IMR-90 (cell line): Measurements from ENCODE around the gene CTAG2. TPM values are rescaled to one million over a fixed set of nuclear protein-coding genes. Genes with fewer than 3 reads are reported as not detected.

Source experiments
- ATAC-seq: fragments of 200-7000 bp; cut with Tn5 transposase; 2 replicates; pipeline ENCODE4 v1.9.1; 2020; ENCODE audit warnings: low read depth, mild to moderate bottlenecking, moderate library complexity
- BruUV-seq: library from RNA; stranded (reverse); fragments of 400-500 nt; replicated peaks from 2 replicates; lab custom pipeline; 2021; lab: Mats Ljungman, UMichigan
- CTCF ChIA-PET: fragments of 300-600 bp; formaldehyde crosslinking; extraction: SDS; loops from one replicate; lab custom pipeline; 2021; ENCODE audit warnings: antibody characterized with exemption; lab: Yijun Ruan, JAX
- POLR2A ChIA-PET: fragments of 300-600 bp; sonication (Branson Sonifier 250); formaldehyde crosslinking; loops from one replicate; lab custom pipeline; 2022; ENCODE audit warnings: antibody characterized with exemption; ENCODE audit not compliant: unreplicated experiment; lab: Charles Lee
- DNase-seq: peaks from one replicate; pipeline ENCODE4 v3.0.0; 2013
- H2AFZ ChIP-seq: replicated peaks from 2 replicates; pipeline ENCODE3; 2013; ENCODE audit warnings: low read length, mild to moderate bottlenecking; ENCODE audit not compliant: poor library complexity
- H2AK5ac ChIP-seq: 2 replicates; pipeline ENCODE4 v1.6.1; 2013; ENCODE audit warnings: low read depth, low read length, inconsistent platforms
- H2AK9ac ChIP-seq: replicated peaks from 2 replicates; pipeline ENCODE3; 2013; ENCODE audit warnings: mild to moderate bottlenecking, low read depth, low read length, moderate library complexity; ENCODE audit not compliant: poor library complexity
- H2BK120ac ChIP-seq: 2 replicates; pipeline ENCODE4 v1.6.1; 2013; ENCODE audit warnings: low read depth, low read length, inconsistent platforms
- H2BK15ac ChIP-seq: 3 replicates; pipeline ENCODE4 v1.6.1; 2013; ENCODE audit warnings: low read depth, low read length, inconsistent platforms
- H2BK20ac ChIP-seq: 2 replicates; pipeline ENCODE4 v1.6.1; 2013; ENCODE audit warnings: low read depth, mild to moderate bottlenecking, inconsistent platforms, low read length, moderate library complexity
- H2BK5ac ChIP-seq: 2 replicates; pipeline ENCODE4 v1.6.1; 2013; ENCODE audit warnings: mild to moderate bottlenecking, low read depth, low read length, inconsistent platforms; ENCODE audit not compliant: poor library complexity, severe bottlenecking
- H3K14ac ChIP-seq: replicated peaks from 2 replicates; pipeline ENCODE4 v1.6.1; 2013; ENCODE audit warnings: low read depth, low read length, inconsistent platforms
- H3K18ac ChIP-seq: 2 replicates; pipeline ENCODE4 v1.6.1; 2013; ENCODE audit warnings: low read depth, low read length, control low read depth
- H3K23ac ChIP-seq: 2 replicates; pipeline ENCODE4 v1.6.1; 2013; ENCODE audit warnings: low read depth, low read length, inconsistent platforms
- H3K27ac ChIP-seq: 2 replicates; pipeline ENCODE4 v1.5.1; 2013; ENCODE audit warnings: mild to moderate bottlenecking, control low read depth, low read length; ENCODE audit not compliant: insufficient read depth
- H3K27me3 ChIP-seq: 2 replicates; pipeline ENCODE4 v1.6.1; 2013; ENCODE audit warnings: low read length; ENCODE audit not compliant: control insufficient read depth, insufficient read depth
- H3K36me3 ChIP-seq: 2 replicates; pipeline ENCODE4 v1.6.1; 2013; ENCODE audit warnings: low read length, mixed read lengths; ENCODE audit not compliant: control insufficient read depth, insufficient read depth
- H3K4ac ChIP-seq: 2 replicates; pipeline ENCODE4 v1.6.1; 2013; ENCODE audit warnings: low read depth, low read length, inconsistent platforms
- H3K4me1 ChIP-seq: 2 replicates; pipeline ENCODE4 v1.6.1; 2013; ENCODE audit warnings: low read length, mixed read lengths; ENCODE audit not compliant: control insufficient read depth, insufficient read depth
- H3K4me2 ChIP-seq: 2 replicates; pipeline ENCODE4 v1.6.1; 2013; ENCODE audit warnings: low read depth, mild to moderate bottlenecking, control low read depth, low read length, moderate library complexity
- H3K4me3 ChIP-seq: 2 replicates; pipeline ENCODE4 v1.5.1; 2013; ENCODE audit warnings: low read depth, mild to moderate bottlenecking, control low read depth, low read length, moderate library complexity; ENCODE audit not compliant: insufficient read depth
- H3K56ac ChIP-seq: 2 replicates; pipeline ENCODE4 v1.6.1; 2013; ENCODE audit warnings: low read length, inconsistent platforms; ENCODE audit not compliant: insufficient read depth; ENCODE audit errors: extremely low read depth
- H3K79me1 ChIP-seq, 2 experiments: 2 replicates each; pipeline ENCODE4 v1.6.1; 2013; ENCODE audit warnings: low read length in 2 of 2, inconsistent platforms in 1 of 2, low read depth in 1 of 2
- H3K9ac ChIP-seq: 2 replicates; pipeline ENCODE4 v1.6.1; 2013; ENCODE audit warnings: low read depth, low read length, control low read depth
- H3K9me1 ChIP-seq: 2 replicates; pipeline ENCODE4 v1.6.1; 2013; ENCODE audit warnings: low read length, inconsistent platforms; ENCODE audit not compliant: insufficient read depth
- H3K9me3 ChIP-seq: 2 replicates; pipeline ENCODE4 v1.6.1; 2013; ENCODE audit warnings: low read length; ENCODE audit not compliant: control insufficient read depth, insufficient read depth
- H4K20me1 ChIP-seq: 2 replicates; pipeline ENCODE4 v1.6.1; 2013; ENCODE audit warnings: low read length, inconsistent platforms; ENCODE audit not compliant: insufficient read depth
- H4K5ac ChIP-seq: 2 replicates; pipeline ENCODE4 v1.6.1; 2013; ENCODE audit warnings: mild to moderate bottlenecking, low read depth, low read length, control low read depth
- H4K8ac ChIP-seq, 2 experiments: 2 replicates each; pipeline ENCODE4 v1.6.1; 2013; ENCODE audit warnings: low read depth in 2 of 2, low read length in 2 of 2, control low read depth in 1 of 2, inconsistent platforms in 1 of 2
- H4K91ac ChIP-seq: 2 replicates; pipeline ENCODE4 v1.6.1; 2013; ENCODE audit warnings: low read depth, low read length, inconsistent platforms; ENCODE audit not compliant: insufficient read depth
- CEBPB ChIP-seq: IDR thresholded peaks from 2 replicates; pipeline ENCODE4 v1.6.1; 2012; ENCODE audit warnings: low read depth, low read length, improper control_type of control experiment
- CHD1 ChIP-seq: IDR thresholded peaks from 2 replicates; pipeline ENCODE4 v1.6.1; 2012; ENCODE audit warnings: low read depth, low read length, improper control_type of control experiment
- CTCF ChIP-seq: conservative IDR thresholded peaks from 2 replicates; pipeline ENCODE4 v1.5.1; 2012; ENCODE audit warnings: mild to moderate bottlenecking, low read depth, low read length, improper control_type of control experiment
- FOS ChIP-seq: fragments of 150-350 bp; IDR thresholded peaks from 2 replicates; pipeline ENCODE4 v1.6.1; 2016; ENCODE audit warnings: low read depth, low read length
- MAZ ChIP-seq: IDR thresholded peaks from 2 replicates; pipeline ENCODE4 v1.6.1; 2012; ENCODE audit warnings: low read depth, mild to moderate bottlenecking, low read length, improper control_type of control experiment, moderate library complexity, borderline replicate concordance
- NFE2L2 ChIP-seq: fragments of 150-350 bp; IDR thresholded peaks from 2 replicates; pipeline ENCODE4 v1.6.1; 2016; ENCODE audit warnings: low read depth, mild to moderate bottlenecking, low read length
- POLR2A ChIP-seq: IDR thresholded peaks from 2 replicates; pipeline ENCODE4 v1.6.1; 2012; ENCODE audit warnings: mild to moderate bottlenecking, low read depth, low read length
- RAD21 ChIP-seq: IDR thresholded peaks from 2 replicates; pipeline ENCODE4 v1.6.1; 2012; ENCODE audit warnings: low read length, improper control_type of control experiment
- RCOR1 ChIP-seq: IDR thresholded peaks from 2 replicates; pipeline ENCODE4 v1.6.1; 2012; ENCODE audit warnings: mild to moderate bottlenecking, low read length, improper control_type of control experiment; ENCODE audit not compliant: insufficient replicate concordance
- RFX5 ChIP-seq: IDR thresholded peaks from 2 replicates; pipeline ENCODE4 v1.8.0; 2012; ENCODE audit warnings: low read depth, mild to moderate bottlenecking, low read length, moderate library complexity
- SMC3 ChIP-seq: fragments of 150-350 bp; IDR thresholded peaks from 2 replicates; pipeline ENCODE4 v1.6.1; 2016; ENCODE audit warnings: low read depth, mild to moderate bottlenecking, antibody characterized with exemption, low read length, moderate library complexity
- USF2 ChIP-seq: fragments of 150-350 bp; IDR thresholded peaks from 2 replicates; pipeline ENCODE4 v1.6.1; 2017; ENCODE audit warnings: mild to moderate bottlenecking, antibody characterized with exemption, low read length, low read depth
- WGBS, 2 experiments: methylation state at CpG; one replicate each; pipeline versions ENCODE4 v1.1.5 to v1.1.7; 2013; ENCODE audit warnings: missing lambda C conversion rate in 2 of 2; ENCODE audit not compliant: insufficient read length in 1 of 2; ENCODE audit errors: extremely low coverage in 2 of 2; 5-methylcytosine and 5-hydroxymethylcytosine counted together
- dilution Hi-C: fragments of 300-500 bp; cut with HindIII; formaldehyde crosslinking; loops from one replicate; pipeline ENCODE4 v1.14.3; 2018; ENCODE audit warnings: low sequenced_read_pairs; ENCODE audit not compliant: unreplicated experiment
- in situ Hi-C: fragments of 300-500 bp; cut with MboI; formaldehyde crosslinking; loops from 3 replicates; pipeline ENCODE4 v1.14.3; 2019; ENCODE audit warnings: low sequenced_read_pairs, inconsistent platforms, mixed read lengths
- intact Hi-C: fragments of 100-400 bp; cut with micrococcal nuclease; formaldehyde crosslinking; loops from 2 replicates; pipeline ENCODE4 v1.10.0; 2022
- polyA plus RNA-seq, 3 experiments: library from polyadenylated mRNA; depleted of rRNA; stranded (reverse); fragments of >200 nt; gene quantifications; 2 replicates each; pipeline ENCODE4 v1.2.3, GENCODE V29; 2012; ENCODE audit warnings: low replicate concordance in 1 of 3
- total RNA-seq: library from RNA; depleted of rRNA; stranded (reverse); fragments of >200 nt; gene quantifications from 2 replicates; pipeline ENCODE4 v1.2.3, GENCODE V29; 2012
- TF ChIP-seq, protein P1 (sequence below): fragments of 150-350 bp; IDR thresholded peaks from 2 replicates; pipeline ENCODE4 v1.6.1; 2016; ENCODE audit warnings: low read depth, mild to moderate bottlenecking, low read length, moderate library complexity, borderline replicate concordance

CTAG2 gene
- total and polyA plus RNA-seq, 2 of the 4 experiments (the other 2 are of a cell fraction): 27.1 to 42.5 TPM

GRCh38 chrX:154607370-154607769 lies 46.0 kb downstream of the CTAG2 start:
- no TSS peak for BruUV-seq
- no peaks in the 10 kb centered on the region for H4K20me1 ChIP-seq
- peaks cover 5% of the 10 kb centered on the region for H3K27me3 ChIP-seq
- H2BK5ac ChIP-seq: no peak overlapping the region
- CTCF ChIA-PET: no interaction called here
- TF ChIP-seq SMC3 (no peak), CHD1 (no peak), RFX5 (no peak), CTCF (no peak), FOS (no peak), NFE2L2 (no peak), MAZ (no peak), POLR2A (no peak), USF2 (no peak), RAD21 (no peak), CEBPB (no peak), RCOR1 (no peak)
- TF ChIP-seq, protein P1, sequence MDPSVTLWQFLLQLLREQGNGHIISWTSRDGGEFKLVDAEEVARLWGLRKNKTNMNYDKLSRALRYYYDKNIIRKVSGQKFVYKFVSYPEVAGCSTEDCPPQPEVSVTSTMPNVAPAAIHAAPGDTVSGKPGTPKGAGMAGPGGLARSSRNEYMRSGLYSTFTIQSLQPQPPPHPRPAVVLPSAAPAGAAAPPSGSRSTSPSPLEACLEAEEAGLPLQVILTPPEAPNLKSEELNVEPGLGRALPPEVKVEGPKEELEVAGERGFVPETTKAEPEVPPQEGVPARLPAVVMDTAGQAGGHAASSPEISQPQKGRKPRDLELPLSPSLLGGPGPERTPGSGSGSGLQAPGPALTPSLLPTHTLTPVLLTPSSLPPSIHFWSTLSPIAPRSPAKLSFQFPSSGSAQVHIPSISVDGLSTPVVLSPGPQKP: no peak
- H3K14ac ChIP-seq: no peak overlapping the region
- DNase-seq (no peak), ATAC-seq (no peak)
- H4K8ac ChIP-seq: no peak overlapping the region
- intact Hi-C loops: no loop called here
- no peak overlapping the region for H3K4me2 ChIP-seq
- no peak overlapping the region for H3K56ac ChIP-seq
- no peak overlapping the region for H2AK5ac ChIP-seq
- no peak overlapping the region for H3K4ac ChIP-seq
- no peaks in the 10 kb centered on the region for H3K36me3 ChIP-seq
- 70% methylated on average over 2 of the region's 6 CpGs; no CpG with 5 or more reads in 1 of the 2 experiments for WGBS, 2 experiments
- no peak overlapping the region for H3K27ac ChIP-seq
- H3K9me3 ChIP-seq: no peaks in the 10 kb centered on the region; the same call in 1 of the 2 replicates
- in situ Hi-C loops: no loop called here
- no peak overlapping the region for H2BK20ac ChIP-seq
- H2BK120ac ChIP-seq: no peak overlapping the region
- H3K79me1 ChIP-seq: no peaks in the 10 kb centered on the region
- H2AFZ ChIP-seq: no peak overlapping the region
- no peak overlapping the region for H3K18ac ChIP-seq
- H3K9ac ChIP-seq: no peak overlapping the region
- no peak overlapping the region for H2AK9ac ChIP-seq
- H3K4me3 ChIP-seq: no peak overlapping the region
- no peaks in the 10 kb centered on the region for H3K9me1 ChIP-seq
- H3K23ac ChIP-seq: no peak overlapping the region
- POLR2A ChIA-PET: no interaction called here
- dilution Hi-C loops: no loop called here
- no peak overlapping the region for H4K5ac ChIP-seq
- H4K91ac ChIP-seq: no peak overlapping the region
- H3K4me1 ChIP-seq: no peaks in the 10 kb centered on the region; the same call in 1 of the 2 replicates
- no peak overlapping the region for H2BK15ac ChIP-seq
